Globus pallidus (tissue), 1 donor: Measurements from ENCODE around the gene FERMT1.
"Not testable (repeated sequence)": the region's sequence is repeated elsewhere in the genome, so short reads cannot be mapped to it uniquely, and the experiment has no call there.

Experiments
- DNase-seq: peaks from one replicate; pipeline ENCODE4 v3.0.0-alpha.2; 2015; ENCODE audit warnings: low spot score

FERMT1 gene

DNA sequence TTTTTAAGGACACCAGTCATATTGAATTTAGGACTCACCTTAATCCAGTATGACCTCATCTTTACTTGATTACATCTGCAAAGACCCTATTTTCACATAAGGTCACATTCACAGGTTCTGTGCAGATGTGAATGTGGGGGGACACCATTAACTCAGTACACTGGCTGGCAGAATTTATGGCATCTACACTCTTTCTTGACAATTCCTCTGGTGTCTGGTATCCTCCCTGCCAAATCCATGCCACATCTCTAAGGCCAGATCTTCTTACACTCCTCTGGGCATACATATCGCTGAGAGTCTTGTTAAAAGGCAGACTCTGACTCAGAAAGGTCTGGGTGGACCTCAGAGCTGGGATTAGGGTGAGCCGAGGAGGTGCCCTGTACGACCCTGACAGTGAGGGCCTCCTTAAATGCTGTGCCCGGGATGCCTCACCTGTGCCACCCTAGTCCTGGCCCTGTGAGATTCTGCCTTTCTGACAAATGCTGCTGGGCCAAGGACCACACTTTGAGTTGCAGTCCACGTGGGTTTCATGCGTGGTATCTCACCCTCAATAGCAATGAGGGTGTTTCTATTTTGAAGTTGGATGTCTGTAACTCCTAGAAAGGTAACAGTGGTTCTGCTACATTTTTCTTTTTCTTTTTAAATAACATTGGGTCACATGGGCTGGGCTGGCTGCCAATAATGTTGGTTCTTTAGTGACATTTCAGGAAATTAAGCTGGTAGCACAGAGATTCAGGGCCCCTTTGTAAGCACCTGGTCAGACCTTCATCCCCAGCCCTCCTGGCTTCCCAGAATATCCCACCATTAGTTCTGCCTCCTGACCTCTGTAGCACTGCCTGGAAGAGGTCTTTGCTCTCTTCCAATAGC is 51.8 kb downstream of the FERMT1 start:
- no peak for DNase-seq

DNA sequence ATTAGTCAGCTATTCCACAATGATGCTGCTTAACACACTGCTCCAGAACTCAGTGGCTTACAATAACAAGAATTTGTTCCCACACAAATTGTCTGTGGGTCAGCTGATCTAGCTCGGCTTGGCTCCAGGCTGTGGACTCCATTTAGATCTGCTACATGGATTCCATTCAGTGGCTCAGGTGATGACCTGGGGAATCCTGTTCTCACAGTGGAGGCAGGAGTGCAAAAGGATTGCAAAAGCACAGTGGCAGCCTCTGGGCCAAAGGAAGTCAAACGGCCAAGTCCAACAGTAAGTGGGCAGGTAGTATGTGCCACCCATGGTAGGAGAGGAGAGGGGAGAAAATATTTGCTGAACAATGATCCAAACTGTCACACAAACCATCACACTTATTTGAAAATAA is 53.2 kb downstream of the FERMT1 start:
- no peak for DNase-seq

DNA sequence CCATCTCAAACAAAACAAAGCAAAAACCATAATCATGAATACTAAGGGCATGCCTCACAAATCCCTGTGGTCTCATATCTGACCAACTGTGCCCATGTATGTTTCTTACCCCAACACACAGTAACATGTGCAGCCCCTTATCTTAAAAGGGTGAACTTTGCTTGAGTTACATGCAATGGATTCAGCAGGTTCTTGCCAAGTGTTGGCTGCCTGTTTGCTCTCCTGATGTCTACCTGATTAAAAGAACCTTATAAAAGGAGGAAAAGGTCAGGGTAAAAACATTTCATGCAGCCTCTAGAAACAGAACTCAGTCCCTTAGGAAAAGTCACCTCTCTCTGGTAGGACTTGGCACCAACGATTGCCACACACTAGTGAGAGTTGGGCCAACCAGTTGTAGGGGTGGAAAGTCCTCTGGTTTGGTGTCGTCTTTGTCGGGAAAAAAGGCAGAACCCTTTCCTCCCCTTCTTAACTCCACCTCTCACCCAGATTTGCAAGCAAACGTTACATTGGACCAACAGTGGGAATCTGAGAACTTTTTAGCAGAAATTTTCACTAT is 55.0 kb downstream of the FERMT1 start:
- DNase-seq, result no peak

DNA sequence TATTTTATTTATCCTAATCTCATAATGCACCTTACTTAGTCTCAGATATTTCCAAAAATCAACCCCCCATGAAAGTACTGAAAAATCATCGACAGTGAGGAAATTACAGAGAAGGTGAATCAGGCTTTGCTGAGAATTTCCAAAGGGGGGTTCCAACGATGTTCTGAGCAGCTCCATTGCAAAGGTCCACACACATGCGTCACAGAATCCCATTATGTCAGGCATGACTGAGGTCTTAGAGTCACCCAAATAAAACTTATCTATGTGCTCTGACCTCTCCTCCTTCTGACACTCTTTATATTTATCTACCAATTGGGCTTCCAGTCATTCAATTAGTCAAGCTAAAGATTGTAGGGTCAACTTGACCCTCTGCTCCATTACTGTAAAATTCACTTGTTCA is 56.2 kb downstream of the FERMT1 start:
- no peak for DNase-seq

DNA sequence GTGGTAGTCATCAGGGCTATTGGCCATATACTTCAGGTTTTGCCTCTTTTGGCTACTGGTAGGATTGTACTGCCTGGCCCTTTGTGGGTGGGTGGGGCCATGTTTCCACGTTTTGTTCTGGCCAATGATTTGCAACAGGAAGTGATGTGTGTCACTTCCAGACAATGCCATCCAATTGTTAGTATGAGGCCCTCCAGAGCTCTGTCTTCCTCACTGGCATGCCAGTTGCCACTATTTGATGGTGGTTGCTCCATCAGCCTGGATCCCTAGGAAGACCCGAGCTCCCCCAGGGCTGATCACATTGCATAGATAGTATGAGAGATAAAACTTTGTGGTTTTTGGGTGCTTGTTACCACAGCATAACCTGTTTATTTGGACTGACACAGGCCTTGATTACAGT is 61.3 kb downstream of the FERMT1 start:
- no peak for DNase-seq

DNA sequence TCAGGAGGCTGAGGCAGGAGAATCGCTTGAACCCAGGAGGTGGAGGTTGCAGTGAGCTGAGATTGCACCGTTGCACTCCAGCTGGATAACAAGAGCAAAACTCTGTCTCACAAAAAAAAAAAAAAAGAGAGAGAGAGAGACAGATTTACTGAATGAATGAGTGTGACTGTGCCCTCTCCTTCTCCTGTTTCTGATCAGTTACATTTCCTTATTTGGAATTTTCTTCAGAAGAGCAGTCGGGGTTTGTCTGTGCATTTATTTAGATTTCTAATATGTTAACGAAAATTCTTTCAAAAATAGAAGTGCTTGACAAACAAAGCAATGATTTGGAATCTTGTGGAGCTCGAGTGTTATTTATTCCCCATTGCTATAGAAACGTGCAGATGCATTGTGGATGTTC is 62.6 kb downstream of the FERMT1 start:
- DNase-seq, result no peak

DNA sequence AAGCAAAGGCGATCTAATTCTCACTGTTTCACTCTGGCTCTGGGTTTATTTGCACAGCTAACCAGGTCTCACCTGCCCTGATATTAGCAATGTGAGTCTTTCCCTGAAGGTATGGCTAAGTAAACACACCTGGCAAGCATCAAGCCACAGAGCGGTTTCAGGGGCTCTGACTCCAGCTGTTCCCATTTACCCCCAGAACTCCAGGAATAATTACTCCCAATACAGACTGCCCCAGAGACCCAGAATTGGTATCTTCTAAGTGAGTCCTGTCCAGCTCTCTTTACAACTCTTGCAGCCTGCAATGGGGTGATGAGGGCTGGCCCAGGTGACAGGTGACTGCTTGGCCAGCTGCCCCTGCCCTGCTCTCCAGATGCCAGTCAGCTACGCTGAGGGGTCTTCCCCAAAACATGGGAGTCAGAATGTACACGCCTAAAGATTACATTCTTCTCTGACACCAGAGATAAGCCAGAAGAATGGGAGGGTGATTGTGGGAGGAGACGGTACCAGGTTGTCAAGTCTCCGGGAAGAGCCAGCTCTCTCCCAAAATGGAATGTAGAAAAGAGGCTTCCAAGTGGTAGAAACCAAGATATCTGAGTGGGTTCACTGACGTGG is 64.0 kb downstream of the FERMT1 start:
- DNase-seq, result no peak

DNA sequence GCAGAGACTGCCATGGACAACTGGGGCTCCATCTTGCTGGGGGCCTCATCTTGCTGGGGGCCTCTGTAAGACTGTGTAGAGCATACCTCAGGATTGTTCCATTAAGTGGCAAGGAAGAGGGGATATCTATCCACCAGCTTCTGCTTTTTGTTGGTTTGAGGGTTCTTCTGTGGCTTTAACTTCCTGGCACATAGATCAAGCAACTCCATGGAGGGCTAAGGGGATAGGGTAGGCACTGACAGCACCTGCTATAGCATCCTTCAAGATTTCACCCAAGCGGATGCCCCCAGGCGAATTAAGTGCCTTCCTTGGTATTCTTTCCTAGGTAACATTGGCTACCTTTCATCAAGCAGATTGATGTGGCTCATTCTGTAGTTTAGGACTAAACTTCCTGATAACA is 65.1 kb downstream of the FERMT1 start:
- DNase-seq, result no peak

DNA sequence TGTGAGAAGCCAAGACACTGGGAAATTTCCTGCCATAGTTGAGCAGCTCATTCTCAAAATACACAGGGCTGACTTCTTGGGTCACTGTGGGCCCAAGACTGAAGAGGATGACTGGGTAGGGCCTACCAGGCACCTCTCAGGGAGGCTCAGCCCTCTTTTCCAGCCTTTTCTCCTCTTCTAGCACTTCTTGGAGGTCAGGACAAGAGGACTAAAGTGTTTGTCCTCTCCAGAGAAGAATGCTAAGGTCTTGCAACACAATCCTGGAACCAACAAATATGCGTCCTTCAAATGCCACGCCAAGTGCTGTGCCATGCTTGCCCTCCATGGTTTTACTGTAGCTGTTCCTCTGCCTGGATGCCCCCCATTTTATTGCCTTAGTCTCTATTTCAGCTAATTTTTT is 65.7 kb downstream of the FERMT1 start:
- no peak for DNase-seq

DNA sequence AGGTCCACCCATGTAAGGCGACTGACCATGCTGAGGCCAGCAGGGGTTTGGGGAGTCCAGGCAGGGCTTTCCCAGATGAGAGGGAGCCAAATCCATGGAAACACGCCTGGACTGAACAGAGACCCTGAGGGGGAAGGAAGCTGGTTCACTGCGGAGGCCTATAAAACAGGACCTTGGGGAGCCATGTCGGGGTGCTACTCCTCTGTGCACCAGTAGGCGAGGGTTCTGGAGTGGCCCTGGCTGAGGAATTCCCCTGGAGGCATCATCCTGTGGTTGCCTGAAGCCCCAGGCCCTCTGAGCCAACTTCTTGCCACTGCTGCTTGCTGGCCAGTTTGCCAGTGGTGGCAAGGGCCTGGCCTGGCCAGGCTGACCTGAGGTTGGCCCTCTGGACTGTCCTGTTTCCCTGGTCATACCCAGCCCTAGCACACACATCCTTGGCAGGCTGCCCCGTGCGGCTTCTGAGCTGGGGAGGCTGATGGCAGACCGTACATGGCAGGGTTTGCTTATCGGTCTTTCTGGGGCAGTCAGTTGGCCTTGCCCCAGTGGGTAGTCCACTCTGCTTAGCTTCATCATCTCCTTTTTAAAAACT is 66.8 kb downstream of the FERMT1 start:
- DNase-seq, result no peak

DNA sequence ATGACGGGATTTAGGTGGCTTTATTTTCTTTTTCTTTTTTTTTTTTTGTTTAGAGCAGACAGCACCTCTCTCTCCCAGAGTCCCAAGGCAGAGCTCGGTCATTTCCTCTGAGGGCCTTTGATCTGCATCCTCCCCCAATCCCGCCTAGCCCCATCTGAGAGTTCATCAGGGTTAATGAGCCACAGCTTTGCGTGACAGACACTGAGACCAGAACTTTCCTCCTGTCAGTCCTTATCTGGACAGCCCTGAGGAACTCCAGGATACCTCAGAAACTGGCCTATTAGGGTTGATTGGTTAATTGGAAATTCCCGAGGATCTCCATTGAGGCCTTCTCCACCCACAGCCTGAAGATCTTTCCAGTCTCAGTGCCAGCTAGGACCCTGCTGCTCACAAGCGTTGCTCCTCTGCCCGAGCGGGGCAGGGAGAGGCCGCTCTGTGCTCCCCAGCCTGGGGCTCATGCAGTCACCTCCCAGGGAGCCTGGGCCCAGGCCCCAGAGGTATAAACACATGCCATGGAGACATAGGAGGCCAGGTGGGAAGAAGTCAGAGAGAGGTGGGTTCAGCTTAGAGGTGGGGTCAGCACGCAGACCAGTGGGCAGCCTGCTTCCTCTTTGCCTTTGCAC is 67.6 kb downstream of the FERMT1 start:
- DNase-seq, result no peak

DNA sequence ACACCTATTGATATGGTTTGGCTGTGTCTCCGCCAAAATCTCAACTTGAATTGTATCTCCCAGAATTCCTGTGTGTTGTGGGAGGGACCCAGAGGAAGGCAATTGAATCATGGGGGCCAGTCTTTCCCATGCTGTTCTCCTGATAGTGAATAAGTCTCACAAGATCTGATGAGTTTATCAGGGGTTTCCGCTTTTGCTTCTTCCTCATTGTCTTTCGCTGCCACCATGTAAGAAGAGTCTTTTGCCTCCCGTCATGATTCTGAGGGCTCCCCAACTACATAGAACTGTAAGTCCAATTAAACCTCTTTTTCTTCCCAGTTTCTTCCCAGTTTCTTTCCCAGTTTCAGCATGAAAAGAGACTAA is 68.2 kb downstream of the FERMT1 start:
- not testable (repeated sequence) for DNase-seq

DNA sequence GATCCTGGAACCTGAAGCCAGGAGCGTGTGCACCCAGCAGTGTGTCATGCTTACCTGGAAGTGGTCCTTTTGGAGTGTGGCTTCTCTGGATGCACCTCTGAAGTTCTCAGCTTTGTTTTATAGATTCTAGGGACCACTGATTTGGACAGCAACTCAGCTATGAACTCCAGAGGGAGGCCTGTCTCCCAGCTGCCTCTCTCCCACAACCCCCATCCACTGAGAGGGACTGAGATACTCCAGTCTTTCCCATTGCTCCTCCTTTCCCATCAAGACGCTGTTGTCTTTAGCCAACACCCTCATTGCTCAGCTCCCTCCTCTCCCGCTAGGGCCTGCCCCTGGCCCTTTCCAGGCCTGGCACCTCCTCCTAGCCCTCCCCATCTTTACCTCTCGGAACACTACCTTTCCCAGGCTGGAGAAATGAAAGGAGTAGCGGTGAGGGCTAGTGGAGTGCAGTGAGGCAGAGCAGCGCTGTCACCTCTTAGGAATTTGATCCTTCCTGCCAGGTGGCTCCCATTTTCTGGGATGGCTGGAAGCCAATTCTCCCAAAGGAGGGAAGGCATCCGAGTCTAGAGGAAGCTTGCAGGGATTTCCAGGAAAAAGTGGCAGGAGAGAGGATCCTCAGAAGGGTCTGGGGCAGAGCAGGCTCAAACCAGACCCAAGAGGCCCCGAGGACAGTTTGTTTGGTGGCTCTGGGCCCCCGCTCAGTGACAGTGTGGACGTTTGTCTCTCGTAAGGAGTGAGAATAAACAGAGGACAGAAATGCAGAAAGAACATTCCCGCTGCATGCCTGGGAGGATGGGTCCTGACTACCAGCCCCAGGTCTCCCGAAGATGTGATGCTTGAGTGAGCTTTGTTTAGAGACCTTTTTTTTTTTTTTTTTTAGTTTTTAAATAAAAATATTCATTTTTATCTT is 68.8 kb downstream of the FERMT1 start, which contains the start of gene LRRN4:
Gene LRRN4, minus strand, starts transcription at position 285 of the 913 bp plus-strand sequence. CDS start 1,261 bp downstream, outside the sequence.
- no peak for DNase-seq

DNA sequence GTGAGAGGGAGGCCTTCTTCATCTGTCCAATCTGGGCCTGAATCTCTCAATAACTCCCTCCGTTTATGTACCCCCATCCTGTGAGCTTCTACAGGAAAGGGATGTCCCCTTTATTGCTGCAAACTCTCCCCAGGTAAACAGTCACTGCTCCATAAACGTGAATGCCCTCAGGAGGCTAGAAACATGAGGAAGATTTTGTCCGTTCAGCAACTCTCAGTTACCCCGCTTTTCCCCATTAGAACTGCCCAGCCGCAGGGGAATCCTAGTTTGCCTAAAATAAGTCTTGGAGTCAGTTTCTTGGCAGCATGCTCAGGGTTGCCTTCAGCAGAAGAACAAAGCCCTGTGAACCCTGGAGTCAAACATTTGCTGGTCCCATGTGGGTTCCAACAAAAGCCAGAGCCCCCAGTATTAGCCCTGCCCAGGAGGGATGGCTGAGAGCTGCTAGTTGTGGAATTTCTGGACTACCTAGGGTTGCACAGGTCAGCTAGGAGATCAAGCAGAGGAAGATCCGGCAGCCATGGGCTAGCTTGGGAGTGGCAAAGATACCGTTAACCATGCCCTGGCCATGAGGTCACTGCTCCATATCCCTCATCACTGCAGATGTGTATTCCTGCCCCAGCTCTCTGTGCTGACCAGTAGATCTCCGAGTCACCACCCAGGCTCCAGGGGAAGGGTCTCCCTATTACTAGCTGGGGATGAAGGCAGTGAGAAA is 69.6 kb downstream of the FERMT1 start:
- DNase-seq, result no peak

DNA sequence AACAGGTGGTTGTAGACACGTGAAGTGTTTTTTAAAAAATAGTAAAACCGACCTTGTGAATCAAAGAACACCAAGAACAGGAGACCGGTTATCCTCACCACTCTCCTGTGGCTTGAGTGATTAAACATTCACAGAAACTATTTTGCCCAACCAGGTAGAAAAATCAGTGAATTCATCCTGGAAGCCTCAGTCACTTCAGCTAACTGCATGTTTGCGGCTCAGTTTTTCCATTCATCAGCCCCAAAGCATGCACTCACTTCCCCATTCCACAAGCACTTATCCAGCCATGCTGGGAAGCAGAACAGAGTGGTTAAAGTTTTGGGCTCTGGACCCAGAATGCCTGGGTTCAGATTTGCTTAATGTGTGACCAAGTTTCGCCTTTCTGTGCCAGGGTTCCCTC is 71.3 kb downstream of the FERMT1 start:
- no peak for DNase-seq

DNA sequence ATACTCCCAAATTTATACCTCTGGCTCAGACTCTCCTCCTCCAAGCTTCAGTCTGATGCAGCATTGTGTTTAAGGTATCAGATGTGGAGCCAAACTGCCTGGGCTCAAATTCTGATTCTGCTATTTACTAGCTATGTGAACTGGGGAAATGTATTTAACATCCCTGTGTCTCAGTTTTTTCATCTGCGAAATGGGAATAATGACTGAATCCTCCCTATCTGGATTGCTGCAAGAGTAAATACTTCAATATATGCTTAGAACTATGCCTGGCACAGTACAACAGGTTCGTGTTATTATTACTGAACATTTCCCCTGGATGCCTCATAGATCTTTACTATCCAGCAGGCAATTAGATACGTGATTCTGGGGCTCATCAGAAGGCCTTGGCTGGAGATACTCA is 74.4 kb downstream of the FERMT1 start:
- no peak for DNase-seq

DNA sequence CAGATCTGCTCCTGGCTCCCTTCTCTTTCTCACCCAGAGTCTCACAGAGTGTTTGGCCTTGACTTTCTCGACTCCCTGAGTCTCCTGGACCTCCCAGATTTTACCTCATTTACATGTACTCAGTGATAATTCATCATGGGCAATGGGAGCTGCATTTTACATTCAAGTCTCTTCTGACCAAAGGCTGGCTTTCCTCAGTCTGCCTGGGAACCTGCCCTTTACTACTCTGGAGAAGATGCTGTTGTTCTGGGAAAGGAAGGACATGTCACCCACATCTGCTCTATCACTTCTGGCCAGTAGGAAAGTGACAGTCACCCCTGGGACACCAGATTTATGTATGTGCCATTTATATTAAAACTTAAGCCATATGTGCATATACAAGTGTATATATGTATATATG is 76.4 kb downstream of the FERMT1 start:
- no peak for DNase-seq

DNA sequence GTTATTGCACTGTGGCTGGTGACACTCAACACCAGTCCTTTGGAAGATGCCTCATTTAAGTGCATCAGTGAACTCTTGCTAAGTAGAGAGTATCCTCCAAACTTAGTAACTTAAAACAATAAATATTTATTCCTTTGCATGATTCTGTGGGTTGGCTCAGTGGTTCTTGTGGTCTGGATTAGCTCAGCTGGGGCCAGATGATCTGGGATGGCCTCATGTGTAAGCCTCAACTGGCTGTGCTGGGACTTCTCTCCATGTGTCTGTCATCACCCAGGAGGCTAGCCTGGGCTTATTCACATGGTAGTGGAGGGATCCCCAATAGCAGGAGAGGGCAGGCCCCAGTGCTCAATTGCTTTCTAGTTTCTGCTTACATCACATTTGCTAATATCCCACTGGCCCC is 77.3 kb downstream of the FERMT1 start:
- DNase-seq, result no peak

DNA sequence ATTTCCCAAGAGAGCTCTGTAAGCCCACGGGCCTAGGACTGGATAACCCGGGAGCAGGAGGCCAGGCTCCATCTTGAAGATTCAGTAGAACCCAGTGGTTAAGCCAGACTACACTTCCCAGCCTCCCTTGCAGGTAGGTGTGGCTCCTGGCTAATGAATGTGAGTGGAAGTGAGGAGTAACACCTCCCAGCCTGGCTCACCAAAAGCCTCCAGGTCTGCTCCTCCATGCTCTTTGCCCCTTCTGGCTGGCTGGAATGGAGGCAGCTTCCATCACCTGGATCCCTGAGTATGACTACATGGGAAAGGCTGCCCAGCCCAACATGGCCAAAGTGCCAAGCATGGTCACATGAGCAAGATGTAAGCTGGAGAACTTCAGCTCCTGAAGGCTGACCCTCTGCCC is 78.7 kb downstream of the FERMT1 start:
- no peak for DNase-seq

DNA sequence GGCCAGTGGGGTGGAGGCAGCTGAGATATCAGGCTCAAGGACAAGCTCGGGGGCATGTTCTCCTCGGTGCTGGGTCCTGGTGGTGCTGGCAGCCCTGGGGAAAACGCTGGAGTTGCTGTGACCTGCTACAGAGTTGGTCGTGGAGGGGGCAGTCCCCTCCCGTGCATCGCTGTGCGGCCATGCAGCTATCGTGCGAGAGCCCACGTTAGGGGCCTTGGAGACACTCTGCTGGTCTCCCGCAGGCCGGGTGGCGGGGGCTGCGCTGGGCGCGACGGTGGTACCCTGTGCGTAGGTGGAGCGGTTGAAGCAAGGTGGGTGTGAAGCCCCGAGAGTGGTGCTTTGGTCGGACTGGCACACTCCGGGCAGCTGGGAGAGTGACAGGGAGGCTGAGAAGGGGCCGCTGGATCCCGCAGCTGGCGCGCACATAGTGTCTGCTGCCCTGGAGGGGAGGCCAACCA is 81.0 kb downstream of the FERMT1 start:
- no peak for DNase-seq
